Hematopoietic multipotent progenitor cell treated with erythropoietin and hydrocortisone succinate and interleukin-3 and kit ligand, for 8 days (in vitro differentiated cells): ENCODE data around the gene GPR17.

Experiments used
- DNase-seq: peaks from one replicate; pipeline ENCODE4 v3.0.0-alpha.2; 2015

Gene GPR17

DNA sequence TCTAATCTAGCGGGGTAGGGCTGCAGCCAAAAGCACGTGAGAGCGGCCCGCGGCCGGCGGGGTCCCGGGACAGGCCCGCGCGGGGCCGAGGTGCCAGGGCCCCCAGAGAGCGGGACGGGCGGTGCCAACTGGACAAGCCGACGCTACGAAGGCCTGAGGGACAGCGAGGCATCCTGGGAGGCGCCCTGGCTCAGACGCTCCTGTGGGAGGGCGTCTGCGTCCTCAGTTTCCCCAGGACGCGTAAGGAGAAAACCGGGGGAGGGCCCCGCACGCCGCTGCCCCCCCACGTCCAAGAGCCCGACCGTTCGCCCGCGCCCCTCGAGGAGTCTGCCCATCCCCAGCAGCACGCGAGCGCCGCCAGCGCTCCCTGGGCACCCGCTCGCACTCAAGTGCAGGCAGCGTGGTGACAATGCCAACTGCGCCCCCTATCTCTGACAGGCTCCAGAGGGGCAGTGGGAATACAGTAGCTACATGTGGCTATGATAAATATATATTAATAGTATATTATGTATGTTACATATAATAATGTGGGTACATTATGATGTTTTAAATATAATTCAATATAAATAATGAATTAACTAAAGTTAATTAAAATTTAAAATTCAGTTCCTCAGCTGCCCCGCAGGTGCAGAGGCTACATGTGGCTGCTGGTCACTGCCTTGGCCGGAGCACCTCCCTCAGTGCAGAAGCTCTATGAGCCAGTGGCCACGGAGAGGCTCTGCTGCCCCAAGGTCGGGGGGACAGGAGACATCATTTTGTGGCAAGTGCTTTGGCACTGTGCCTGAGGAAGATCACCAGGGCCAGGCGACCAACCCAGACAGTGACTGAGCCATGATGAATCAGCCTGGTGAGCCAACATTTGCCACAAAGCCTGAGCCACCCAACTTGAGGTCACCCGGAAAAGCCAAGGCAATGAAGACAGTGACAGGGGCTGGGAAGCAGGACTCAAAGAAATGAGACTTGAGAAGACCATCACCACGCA lies 49.8 kb downstream of the GPR17 start:
- peak; percentile 58 for DNase-seq

DNA sequence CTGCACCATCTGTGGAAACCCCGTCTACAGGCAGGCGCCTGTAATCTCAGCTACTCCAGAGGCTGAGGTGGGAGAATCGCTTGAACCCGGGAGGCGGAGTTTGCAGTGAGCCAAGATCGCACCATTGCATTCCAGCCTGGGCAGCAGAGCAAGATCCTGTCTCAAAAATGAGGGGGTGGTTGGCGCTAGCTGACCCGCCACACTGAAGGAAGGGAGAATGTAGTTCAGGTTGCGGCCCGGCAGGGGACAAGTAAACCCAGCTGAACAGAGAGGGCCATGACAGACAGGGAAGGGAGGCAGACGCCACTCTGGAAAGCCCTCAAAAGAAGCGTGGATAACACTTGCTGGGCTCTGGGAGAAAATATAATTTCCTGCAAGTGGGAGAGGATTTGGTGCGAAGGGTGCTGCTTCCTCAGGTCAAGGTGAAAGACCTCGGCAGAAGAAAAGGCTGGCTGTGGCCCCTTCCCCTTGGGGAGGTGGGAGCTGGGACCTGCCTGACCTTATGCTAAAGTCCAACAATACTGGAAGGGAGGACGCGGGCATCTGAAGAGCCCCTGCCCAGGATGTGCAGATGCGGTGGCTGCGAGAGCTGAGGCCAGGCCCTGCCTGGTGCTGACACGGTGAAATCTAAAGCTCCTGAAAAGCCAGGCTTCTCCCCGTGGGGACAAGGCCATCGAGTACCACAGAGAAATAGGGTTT lies 51.7 kb downstream of the GPR17 start:
- no peak for DNase-seq

DNA sequence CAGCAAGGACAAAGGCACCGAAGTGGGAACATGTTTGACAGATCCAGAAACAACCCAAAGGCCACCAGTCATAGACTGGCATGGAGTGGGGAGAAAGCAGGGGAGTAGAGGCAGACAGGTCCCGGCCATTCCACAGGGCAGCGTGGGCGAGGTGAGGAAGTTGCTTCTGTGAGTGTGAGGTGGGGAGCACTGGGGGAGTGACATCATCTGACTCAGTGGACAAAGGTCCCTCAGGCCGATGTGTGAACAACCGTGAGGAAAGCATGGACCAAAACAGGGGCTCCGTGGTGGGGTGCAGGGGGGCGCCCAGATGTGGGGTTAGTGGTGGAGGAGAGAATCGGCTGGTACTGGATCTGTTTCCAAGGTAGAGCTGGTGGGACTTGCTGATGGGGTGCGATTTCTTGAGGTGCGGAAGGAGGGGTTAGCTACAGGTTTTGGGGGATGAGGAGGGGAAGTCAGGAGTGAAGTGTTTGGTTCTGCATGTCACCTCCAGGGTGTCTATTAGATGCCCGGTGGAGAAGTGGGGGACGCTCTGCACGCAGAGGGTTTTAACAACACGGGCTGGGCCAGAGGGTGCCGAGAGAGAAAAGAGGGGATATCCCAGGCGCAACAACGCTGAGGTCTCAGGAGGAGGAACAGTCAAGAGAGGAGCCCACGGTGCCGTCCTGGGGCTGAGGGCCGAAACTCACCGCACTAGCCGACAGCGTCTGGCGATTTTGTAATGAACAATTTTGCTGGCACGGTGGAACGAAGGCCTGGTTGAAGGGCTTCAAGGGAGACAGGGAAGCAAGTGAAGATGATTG lies 52.8 kb downstream of the GPR17 start:
- no peak for DNase-seq

DNA sequence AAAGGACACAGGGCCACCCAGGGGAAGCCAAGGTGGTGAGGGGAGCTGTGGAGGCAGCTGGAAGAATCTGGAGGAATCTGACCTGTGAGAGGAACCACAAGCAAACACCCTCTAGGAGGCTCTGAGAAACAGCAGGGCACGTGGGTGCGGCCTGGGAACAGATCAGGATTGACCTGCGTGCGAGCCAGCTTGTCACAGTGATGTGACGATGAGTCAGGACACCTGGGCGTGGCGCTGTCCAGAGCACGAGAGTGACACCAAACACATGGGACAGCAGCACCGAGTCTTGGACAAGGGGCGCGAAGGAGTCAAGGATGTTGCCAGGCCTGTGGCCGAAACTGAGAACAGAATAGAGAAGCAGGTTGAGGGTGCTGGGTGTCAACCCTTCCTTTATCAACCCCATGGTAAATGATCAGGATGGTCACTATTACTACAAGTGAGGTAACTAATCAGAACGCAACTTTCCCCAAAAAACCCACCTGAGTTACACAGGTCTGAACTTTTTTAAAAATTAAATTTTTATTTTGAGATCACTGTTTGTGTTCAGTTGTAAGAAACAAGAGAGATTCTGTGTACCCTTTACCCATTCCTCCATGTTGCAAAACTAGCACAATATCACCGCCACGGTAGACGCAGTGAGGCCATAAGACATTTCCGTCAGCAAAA lies 54.7 kb downstream of the GPR17 start:
- DNase-seq: peak; percentile 64

DNA sequence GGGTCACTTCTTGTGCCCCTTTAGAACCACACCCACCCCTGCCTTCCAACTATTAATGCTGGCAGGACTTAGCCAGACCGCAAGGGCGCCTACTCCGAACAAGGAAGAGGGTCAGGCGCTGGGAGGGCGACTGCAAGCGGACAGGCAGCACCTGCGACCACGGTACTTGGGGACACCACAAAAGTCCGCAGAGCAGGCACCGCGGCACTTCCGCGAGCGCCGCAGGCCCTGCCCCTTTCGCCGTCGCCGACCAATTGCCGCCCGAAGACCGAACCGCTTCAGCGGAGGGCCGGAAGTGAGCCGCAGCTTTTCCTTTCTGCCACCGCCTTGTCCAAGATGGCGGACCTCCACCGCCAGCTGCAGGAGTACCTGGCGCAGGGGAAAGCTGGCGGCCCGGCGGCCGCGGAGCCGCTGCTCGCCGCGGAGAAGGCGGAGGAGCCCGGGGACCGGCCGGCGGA lies 55.3 kb downstream of the GPR17 start, which contains the start of gene SFT2D3:
TSS of gene SFT2D3 (plus strand) at position 305 of the 458 bp plus-strand sequence. CDS start at position 337, 32 bp downstream.
- DNase-seq: peak; percentile 91

DNA sequence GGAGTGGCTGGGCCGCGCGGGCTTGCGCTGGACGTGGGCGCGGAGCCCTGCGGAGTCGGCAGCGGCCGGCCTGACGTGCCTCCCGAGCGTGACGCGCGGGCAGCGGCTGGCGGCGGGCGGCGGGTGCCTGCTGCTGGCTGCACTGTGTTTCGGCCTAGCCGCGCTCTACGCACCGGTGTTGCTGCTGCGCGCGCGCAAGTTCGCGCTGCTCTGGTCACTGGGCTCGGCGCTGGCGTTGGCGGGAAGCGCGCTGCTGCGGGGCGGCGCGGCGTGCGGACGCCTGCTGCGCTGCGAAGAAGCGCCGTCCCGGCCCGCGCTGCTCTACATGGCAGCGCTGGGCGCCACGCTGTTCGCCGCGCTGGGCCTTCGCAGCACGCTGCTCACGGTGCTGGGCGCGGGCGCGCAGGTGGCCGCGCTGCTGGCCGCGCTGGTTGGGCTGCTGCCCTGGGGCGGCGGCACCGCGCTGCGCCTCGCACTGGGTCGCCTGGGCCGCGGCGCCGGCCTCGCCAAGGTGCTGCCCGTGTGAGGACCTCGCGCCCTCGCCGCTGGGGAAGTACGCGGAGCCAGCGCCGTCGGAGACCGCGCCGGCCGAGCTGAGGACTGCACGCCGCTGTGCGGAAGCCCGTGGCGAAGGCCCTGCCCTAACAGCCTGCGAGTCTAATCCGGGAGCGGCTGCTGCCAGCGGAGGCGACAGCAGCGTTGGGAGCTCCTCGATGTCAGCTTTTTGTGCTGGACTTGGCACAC lies 55.9 kb downstream of the GPR17 start:
- peak; percentile 81 for DNase-seq
